NCI-H226 (cell line): ENCODE data around the gene ZMIZ1.
A peak's percentile ranks its signal among the peaks of the same experiment; 100 is the strongest.

ENCODE experiments used
- DNase-seq: peaks from one replicate; pipeline ENCODE4 v3.0.0-alpha.2; 2015

ZMIZ1 gene

DNA sequence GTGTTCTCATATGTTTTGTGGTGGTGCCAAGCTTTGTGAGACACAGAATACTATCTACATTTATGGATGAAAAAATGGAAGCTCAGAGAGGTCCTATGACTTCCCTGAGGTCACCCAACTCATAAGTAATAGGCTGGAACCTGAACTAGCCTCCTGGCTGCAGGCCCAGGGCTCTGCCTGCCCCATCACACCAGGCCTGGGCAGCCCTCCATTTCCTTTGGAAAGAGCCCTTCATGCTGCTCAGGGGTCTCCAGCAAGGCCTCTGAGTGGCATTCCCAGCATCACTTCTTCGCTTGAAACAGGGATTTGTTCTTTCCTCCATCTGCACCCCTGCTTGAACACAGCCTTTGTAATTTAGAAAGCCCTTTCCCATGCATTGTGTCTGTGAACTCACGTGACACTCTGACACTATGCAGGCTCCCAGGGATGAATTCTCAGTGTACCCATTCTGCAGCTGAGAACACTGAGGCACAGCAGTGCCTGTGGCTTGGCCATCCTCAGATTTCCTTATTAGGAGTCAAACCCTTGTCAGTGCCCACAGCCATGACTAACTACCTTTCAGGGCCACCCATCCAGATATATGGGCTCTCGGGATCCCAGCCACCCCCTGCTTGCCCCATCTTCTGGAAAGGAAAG, 150.7 kb downstream of the ZMIZ1 start:
- DNase-seq, result no peak

DNA sequence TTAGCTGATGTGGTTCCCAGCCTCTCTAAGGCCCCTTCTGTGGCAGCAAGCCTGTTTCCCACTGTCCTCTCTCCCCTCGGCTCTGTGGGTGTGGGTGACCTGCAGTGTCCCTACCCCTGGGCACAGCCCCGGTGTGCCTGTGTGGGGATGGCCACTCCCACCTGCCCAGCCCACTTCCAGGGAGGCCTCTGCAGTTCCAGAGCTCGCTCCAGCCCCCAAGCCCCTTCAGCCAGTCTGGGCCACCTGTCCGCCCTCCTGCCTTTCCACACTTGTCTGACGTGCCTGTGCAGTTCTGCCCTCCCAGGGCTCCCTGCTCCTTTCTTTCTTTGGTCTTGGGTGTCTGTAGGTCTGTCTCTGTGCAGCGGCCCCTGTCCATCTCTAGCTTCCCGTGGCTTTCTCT, 151.5 kb downstream of the ZMIZ1 start:
- DNase-seq, result no peak

DNA sequence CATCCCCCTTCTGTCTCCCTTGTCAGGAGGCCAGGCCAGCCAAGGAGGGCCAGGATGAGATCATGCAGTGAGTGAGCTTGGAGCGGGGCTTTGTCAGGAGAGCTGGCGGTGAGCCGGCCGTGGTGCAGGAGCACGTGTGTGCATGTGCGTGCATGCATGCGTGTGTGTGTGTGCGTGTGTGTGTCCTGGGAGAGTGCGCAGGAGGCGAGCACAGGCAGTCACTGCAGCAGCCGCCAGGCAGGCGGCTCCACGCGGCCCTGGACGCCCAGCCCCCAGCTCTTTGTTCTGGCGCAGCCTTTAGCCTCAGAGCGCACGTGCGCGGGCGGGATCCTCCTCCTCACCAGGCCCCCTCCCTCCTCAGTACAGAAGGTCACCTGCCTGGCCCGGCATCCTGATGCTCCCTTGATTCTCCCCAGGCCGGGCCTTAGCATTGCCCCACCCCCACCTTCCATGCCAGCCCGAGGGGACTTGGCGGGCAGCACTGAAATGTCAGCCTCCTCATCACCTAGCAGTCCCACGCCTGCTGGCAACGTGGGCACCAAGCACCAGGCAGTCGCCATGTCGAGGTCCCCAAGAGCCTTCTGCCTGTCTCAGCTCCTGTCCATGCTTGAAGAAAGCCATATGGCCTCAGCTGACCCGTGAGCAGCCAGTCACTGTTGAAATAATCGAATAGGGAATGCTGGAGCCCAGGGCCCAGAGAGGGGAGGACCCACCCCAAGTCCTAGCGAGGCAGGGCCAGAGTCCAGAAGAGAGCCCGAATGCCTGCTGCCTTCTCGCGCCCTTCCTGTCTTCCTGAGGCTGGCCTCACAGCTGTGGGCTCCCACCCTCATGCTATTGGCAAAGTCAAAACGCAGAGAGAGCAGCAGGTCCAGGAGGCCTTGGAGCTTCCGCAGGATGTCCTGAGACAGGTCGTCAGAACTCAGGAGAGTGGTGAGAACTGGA, 152.6 kb downstream of the ZMIZ1 start:
- no peak for DNase-seq

DNA sequence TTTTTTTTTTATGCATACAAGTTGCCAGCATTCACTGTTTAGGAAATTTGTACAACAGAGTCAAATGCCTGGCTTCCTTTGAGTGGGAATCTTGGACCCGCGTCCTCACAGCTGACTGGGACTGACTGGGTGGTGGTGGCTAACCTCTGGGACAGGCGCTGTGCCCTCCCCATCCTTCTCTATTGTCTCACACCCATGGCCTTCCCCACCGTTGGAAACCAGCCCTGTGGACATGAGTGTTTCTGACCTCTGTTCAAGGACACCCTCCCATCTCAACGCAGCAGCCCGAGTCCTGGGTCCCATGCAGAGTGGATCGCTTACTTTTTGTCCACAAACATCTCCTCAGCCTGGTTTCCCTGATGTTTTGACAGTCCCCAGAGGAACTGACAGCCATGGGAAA, 153.4 kb downstream of the ZMIZ1 start:
- no peak for DNase-seq

DNA sequence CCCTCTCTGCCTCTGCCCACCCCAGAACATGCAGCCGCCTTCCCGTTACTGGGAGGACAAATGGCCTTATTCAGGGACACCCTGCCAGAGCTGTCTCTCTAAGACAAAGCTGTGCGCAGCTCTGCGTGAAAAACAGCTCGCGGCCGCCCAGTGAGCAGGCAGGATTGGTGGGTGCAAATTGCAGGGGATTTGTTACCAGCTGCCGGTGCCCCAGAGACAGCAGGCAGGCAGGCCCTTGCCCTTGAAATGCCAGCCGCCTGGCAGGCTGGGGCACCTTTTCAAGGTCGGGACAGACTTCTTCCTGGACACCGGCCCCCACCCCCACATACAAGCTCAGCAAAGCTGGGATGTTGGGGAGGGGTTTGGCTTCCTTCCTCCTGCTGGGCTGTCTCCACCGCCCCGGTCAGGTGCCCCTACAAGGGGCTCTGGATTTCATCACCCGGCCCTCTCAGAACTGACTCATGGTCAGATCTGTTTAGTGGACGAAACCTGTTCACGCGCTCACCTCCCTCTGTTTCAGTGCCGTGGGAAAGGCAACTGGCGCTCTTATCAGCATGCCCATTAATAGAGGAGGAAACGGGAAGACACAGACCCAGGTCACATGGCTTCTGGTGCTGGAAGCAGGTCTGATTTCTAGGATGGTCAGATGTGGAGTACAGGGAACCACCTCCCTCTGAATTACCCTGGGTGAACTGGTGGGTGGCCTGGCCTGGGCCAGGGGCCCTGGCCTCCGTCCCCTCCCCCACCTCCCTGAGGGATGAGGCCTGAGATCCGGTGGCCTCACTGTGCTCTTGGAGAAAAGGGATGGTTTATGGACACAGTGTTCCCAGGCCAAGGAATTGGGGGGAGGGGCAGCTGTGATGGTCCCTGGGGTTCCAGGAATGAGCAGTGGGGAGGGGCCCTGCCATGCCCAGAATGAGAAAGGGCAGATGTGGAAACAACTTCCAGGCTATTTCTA, 154.6 kb downstream of the ZMIZ1 start:
- peak; percentile 84 for DNase-seq

DNA sequence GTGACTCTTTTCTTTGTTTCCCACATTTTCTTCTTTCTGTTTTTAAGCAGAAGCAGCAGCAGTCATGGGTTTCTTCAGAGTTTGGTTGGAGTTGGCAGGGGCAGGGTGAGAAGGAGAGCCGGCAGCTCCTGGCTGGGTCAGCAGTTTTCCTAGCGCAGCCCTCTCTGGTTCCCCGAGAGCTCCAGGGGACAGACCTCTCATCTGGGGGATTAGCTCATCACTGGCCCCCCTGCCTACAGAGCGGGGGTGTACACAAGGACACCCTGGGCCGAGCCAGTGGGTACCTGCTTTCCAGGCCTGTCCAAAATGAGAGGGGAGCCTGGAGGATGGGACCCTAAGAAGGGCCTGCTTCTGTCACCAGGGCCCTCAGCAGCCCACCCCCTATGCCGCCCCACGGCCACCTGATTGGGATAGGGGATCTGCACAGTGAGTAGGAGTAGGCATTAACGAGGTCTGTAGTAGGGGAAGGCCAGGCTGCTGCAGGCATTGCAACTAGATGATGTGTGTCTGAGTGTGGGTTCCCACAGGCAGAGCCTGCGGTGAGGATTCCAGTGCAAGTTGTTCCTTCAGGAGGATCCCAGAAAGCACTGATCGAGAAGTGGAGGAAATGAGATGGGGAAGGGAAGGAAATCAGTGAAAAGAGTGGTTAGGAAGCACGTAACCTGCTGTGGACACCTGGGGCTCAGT, 155.6 kb downstream of the ZMIZ1 start:
- DNase-seq, result no peak

DNA sequence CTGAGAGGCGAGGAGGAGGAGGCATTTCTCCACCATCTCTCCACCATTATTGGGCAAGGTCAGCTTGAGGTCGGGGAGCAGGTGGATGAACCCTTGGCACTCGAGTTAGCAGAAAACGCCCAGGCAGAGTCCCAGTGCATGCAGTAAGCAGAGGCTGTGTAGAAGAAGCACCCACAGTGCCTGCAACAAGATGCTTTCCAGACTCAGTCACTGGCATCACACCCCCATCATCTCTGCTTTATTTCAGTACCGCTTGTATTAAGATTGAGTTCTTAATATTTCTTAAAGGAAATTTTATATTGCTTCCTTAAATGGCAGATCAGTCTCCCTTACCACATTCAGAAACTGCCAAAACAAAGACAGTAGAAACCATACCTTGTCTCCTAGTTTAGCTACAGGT, 156.2 kb downstream of the ZMIZ1 start:
- no peak for DNase-seq

DNA sequence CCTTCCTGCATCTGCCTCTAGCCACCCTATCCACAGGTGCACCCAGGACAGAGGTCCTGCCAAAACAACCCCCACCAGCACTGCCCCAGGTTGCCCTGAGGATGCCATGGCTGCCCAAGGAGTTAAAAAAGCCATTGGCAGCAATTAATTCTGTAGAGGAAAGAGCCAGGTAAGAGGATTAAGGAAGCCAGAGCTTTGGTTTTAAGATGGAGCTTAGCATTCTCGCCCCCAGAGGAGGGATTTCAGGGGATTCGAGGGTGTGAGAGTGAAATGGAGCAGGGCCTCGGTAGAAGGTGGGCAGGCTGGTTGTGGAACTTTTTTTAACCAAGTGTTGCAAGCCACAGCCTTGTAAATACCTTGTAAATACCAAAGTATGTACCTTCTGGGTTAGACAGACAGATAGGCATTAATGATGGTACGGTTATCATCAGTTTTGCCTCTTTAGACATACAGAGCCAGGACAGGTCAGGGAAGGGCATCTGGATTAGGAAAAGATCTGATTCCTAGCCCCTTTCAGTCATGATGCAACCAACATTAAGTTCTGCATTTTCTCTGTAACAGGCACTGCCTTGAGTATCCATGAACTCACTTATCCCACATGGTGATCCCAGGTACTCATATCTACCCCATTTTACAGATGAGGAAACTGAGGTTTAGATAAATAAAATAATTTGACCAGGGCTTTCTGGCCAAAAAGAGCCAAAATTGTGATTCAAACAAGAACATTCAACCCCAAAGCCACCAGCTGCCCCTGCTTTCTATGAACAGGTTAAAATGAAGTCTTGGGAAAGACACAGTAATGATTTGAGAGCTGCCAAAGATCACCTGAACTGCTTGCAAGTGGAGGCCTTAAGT, 157.9 kb downstream of the ZMIZ1 start:
- no peak for DNase-seq

DNA sequence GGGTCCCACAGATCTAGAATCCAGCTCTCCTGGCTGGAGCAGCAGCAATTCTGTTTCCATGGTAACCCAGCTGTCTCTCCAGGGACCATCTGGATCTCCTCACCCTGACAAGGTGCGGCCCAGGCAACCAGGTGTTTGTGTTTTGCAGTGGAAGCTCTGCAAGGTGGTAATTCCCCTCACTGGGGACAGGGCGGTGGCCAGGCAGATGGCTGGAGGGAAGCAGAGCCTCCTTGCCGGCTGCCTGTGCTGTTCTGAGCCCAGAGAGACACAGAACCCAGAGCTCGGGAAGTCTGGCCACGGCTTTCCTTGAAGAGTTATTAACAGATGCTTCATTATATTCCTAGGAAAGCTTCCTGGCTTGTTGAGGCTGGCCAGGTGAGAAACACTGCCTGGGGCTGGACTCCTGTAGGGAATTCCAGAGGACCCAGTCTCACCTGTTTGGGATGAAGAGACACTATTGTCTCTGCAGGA, 160.3 kb downstream of the ZMIZ1 start:
- DNase-seq, result no peak

DNA sequence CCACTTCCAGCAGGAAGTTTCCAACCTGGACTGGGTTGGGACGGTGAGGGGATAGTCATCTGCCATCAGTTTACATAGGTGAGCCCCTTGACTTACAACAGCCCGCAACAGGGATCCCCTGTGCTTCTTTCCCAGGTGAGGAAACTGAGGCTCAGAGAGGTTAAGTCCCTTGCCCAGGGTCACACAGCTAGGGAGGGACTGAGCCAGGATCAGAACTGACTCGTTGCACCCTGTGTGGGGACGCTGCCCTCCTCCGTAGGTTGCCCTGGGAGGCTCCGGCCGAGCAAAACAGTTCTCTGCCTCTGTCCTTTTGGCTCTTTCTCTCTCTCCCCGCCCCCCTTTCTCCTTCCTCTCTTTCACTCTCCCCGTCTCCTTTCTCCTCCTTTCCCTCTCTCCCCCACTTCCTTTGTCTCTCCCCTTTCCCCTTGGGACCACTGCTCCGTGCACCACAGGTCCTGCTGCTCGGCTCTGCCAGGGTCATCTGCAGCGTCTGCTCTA, 161.1 kb downstream of the ZMIZ1 start:
- DNase-seq, result no peak

DNA sequence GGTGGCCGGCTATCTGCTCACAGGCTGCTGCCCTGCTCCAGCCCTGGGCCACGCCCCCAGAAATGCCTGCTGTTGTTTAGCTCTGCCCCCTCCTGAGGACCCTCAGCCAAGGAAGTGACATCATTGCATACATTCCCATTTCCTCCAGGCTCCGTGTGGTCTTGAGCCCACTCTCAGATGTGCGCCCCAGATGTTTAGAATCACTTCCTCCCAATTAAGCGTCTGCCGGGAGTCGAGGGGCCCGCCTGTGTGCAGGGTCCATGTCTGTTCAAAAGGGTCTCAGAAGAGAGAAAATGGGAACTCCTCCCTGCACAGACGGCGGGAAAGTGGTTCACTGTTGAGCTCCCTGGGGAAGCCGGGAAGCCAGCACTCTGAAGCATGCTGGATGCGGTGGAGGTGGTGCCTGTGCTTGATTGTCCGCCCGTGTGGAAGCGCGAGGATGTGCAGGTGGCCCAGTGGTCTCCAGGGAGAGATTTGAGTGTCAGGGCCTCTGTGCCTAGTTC, 161.6 kb downstream of the ZMIZ1 start:
- no peak for DNase-seq

DNA sequence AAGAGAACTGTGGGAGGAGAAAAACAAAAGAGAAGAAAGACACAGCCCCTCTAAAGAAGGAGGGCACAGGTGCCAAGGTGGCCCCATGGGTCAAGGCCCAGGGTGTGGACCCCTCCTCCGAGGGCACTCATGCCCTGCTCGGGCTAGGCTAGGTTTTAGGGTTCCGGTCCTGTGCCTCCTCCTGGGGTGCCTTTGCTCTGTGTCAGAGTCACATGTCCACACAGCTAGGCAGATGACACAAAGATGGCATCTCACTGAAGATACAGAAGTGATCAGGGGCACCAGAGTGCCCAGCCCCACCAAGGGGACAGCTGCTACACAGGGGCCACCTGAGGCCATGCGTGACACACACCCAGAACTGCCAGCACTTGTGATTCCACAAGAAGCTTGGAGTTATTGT, 162.1 kb downstream of the ZMIZ1 start:
- no peak for DNase-seq

DNA sequence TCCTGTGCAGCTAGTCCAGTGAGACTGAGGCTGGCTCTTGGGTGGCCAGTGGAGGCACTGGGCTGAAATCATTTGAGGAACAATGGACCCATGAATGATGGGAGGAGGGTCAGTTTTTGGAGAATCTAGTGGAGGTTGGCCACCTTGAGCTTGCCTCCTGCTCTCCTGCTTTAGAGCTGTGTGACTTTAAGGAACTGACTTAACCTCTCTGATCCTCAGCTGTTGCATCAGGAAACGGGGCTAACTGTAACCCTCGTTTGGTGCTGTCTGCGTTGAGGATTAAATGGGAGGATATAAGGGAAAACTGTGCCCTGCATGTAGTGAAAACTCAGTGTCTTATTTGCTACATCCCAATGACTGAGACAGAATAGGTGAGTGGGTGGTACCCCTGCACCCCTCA, 163.1 kb downstream of the ZMIZ1 start:
- DNase-seq, result no peak

DNA sequence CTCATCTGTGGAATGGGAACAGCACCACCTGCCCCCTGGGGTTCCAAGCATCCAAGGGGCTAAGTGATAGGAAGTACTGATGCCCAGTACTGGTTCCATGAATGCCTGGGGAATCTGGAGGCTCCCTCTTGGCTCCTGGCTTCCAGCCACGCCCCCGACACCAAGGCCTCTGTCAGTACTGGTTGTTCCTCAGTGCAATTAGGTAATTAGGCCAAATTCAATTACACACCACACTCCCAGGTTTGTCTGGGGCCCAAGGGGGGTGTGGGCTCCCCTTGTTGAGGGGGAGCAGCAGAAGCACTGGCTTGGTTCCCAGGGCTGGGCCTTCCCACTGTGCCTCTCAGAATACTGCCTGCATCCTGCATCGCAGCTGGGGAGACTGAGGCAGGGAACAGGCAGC, 164.1 kb downstream of the ZMIZ1 start:
- no peak for DNase-seq

DNA sequence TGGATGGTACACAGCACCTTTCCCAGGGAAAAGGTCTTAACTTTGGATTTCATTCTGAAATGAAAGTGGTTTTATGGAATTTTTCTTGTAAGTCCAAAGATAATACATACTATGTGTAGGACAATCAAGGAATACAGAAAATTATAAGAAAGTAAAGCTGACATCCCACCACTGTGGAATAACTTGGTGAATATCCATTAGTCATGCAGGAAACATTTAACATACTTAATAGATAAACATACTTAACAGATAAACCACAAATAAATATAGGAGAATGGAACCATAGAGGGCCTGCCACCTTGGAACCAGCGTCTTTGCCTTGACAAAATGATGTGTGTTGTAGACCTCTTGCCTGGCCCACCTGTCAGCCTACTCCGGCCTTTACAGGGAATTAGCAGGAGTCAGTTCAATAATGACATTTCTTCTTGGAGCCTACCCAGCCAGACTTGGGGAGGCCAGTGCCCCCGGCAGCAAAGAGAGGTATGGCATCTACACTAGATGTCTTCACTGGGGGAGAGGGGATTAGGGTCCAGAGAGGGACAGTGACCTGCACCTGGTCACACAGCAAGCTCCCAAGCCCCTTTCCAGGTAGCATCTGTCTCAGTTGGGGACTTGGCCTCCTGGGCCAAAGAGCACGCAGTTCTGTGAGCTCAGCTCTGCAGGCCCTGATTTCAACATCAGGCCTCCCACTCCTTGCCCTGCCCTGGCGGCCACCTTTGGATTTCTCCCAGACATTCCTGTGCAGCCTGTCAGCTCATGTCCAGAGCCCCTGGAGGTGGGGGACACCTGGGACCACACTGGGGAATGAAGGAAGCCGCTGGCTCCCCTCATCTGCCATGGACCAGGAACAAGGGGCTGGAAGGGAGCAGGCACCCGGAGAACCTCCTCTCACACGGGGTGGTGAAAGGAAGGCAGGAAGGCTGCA, 165.9 kb downstream of the ZMIZ1 start:
- DNase-seq, result peak; percentile 35

DNA sequence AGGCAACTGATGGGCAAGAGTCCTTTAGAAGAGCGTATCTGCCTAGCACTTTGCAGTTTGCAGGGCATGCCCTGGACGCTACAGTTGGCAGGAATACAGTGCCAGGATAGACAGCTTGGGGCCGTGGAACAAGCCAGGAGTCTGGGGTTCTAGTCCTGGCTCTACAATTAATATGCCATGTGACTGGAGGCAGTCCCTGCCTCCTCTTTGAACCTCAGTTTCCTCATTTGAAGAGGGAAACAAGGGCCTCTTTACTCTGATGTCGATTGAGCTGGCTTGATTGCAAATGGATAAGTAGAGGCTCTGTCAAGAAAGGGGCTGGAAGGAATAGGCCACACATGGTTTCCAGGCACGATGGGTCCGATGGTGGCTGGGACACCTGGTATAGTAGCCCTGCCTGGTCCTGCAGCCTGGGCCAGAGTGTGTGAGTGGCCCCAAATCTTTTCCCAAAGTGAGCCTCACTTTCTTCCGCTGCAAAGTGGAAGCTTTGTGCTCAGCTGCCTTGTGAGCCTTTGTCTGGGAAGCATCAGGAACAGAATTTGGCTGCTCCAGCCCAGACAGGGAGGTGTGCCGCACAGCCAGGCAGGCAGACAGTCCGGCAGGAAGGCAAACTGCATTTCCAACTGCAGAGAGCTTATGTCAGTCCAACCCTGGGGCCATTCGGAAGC, 167.1 kb downstream of the ZMIZ1 start:
- DNase-seq, result no peak

DNA sequence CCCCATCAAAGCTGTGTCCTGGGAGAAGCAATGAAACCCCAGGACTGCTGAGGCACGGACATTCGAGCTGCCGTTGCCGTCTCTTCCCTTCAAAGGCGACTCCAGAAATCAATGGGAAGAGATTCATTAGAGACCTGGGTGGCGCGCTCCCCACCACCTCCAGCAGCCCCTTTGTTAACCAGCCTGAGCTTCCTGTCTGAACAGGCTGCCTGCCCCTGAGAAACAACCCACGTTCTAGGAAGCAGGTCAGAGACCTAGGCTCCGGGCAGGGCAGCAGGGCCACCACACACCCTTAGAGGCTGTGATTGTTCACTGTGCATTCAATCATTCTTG, 167.6 kb downstream of the ZMIZ1 start:
- no peak for DNase-seq

DNA sequence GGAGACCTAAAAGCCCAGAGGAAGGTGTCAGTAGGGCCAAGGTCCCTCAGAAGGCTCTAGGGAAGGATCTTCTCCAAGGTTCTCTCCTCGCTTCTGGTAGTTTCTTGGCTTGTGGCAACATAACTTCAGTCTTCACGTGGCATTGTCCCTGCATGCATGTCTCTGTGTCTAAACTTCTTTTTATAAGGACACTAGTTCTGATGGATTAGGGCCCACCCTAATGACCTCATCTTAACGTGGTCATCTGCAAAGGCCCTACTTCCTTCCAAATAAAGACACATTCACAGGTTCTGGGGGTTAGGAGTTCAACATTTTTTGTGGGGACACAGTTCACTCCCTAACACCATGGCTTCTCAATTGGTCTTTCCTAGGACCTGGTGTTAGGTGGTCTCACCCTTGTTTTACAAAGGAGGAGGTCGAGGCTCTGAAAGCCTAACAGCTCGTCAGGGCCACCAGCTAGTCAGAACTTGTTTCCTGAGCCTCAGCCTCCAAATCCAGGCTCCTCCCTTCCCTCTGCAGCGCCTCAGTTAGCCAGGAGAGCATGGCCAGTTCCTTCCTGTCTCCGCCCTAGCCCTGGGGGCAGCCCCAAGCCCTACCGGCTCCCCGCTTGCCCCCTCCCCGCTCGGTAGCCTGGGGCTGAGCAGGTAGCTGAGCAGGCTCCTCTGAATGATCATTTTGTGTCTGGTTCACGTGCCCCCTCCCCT, 168.8 kb downstream of the ZMIZ1 start:
- no peak for DNase-seq

DNA sequence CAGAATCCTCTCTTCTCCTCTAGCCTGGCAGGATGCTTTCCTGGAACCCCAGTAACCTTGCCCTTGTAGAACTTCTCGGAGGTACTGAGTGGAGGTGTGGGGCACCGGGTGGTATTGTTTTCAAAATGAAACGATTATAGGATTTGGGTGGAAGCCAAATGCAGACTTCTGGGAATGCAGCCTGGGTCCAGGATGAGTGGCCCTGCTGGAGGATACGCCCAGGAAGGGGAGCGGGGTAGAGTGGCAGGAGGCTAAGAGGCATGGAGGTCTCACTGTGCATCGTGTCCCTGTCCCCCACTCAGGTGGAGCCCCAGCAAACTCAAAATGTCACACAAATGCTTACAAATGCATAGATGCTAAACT, 169.4 kb downstream of the ZMIZ1 start:
- no peak for DNase-seq
